ENCODE data around the gene MSX1.

The MSX1 gene

DNA sequence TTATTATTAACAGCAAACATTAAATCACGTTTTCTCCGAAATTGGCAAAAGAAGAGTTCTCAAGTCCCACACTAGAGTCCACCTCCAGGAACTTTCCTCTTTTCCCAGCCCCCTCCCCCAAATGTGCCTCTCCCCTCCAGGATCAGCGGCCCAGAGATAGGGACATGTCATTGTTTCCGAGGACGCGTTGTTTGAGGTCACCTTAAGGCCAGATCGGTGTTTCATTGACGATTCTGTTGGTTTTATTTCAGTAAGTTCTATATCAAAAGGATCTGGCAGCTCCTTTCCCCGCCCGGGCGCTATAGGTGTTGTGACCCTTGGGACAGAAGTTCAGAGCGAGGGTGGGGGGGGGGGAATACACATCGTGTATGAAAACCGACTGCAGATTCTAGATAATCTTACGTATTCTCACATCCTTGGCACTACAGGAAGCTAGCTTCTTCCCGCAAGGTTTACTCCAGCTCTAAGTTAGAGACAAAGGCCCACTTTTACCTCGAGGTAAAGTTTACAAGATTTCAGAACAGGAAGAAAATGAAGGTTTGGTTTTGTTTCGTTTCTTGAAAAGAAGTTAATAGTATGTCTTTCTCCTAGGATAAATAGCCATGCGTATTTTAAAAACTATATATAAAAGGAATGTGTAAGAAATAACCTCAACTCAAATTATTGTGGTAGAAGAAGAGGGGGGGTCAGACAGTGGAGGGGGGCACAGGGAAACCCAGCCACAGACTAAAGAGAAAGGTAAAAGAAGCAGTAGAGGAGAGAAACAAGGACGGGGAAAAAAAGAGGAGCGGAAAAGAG lies 739 bp upstream of the MSX1 start:
- DNase-seq: no peak

DNA sequence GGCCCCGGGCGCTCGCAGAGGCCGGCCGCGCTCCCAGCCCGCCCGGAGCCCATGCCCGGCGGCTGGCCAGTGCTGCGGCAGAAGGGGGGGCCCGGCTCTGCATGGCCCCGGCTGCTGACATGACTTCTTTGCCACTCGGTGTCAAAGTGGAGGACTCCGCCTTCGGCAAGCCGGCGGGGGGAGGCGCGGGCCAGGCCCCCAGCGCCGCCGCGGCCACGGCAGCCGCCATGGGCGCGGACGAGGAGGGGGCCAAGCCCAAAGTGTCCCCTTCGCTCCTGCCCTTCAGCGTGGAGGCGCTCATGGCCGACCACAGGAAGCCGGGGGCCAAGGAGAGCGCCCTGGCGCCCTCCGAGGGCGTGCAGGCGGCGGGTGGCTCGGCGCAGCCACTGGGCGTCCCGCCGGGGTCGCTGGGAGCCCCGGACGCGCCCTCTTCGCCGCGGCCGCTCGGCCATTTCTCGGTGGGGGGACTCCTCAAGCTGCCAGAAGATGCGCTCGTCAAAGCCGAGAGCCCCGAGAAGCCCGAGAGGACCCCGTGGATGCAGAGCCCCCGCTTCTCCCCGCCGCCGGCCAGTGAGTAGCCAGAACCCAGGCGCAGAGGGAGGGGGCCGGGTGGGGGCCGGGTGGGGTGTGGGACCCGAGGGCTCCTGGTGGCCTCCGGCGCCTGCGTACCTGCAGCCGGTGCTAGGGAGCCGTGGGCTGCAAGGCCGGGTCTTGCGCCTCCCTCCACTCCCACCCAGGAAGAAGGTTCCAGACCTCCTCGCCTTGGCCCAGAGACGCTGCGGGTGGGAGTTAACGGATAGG lies 534 bp downstream of the MSX1 start:
- DNase-seq: no peak

- DNase-seq: no peak
These were observed 1.3 kb downstream of the MSX1 start for GRCh38 chr4:4860600-4861389.

- no peak for DNase-seq
These were observed 2.0 kb downstream of the MSX1 start for GRCh38 chr4:4861390-4862018.

- DNase-seq: no peak
These were observed 2.6 kb downstream of the MSX1 start for GRCh38 chr4:4862071-4862551.

DNA sequence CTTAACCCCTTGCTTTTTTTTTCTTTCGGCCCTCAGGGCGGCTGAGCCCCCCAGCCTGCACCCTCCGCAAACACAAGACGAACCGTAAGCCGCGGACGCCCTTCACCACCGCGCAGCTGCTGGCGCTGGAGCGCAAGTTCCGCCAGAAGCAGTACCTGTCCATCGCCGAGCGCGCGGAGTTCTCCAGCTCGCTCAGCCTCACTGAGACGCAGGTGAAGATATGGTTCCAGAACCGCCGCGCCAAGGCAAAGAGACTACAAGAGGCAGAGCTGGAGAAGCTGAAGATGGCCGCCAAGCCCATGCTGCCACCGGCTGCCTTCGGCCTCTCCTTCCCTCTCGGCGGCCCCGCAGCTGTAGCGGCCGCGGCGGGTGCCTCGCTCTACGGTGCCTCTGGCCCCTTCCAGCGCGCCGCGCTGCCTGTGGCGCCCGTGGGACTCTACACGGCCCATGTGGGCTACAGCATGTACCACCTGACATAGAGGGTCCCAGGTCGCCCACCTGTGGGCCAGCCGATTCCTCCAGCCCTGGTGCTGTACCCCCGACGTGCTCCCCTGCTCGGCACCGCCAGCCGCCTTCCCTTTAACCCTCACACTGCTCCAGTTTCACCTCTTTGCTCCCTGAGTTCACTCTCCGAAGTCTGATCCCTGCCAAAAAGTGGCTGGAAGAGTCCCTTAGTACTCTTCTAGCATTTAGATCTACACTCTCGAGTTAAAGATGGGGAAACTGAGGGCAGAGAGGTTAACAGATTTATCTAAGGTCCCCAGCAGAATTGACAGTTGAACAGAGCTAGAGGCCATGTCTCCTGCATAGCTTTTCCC lies 3.4 kb downstream of the MSX1 start:
- DNase-seq: no peak

GRCh38 chr4:4864443-4864939 lies 5.0 kb downstream of the MSX1 start:
- DNase-seq: no peak

DNA sequence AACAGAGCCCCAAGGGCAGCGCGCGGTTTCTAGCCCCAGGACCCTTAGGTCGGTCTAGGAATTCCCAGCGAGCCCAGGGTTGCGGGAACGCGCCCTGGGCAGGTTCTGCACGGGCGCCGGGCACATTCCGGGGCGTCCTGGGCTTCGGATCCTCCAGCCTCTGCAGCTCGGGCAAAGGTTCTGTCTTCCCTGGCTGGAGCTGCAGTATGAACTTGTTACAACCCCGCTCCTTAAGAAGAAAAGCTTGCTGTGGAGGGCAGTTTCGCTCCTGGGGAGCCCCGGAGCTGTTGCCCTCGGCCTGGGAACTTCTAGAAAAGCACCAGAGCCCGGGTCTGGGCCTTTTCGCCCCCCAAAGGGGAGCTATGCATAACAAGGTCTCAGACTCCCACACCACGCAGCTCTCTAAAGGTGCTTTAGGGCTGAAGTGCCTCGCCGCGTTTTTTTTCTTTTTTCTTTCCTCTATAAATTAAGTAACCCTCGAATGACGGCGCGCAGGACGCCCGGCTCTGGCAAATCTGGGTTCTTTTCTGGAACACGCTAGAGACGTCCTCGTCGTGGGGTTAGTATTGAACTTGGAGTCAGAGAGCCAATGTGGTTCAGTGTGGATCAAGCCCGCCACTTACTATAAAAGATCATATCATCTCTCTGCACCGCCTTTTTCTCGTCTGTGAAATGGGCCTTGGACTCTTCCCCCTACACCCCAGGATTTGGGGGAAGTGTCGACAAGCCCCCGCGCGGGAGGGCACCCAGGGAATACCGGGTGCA lies 5.7 kb downstream of the MSX1 start:
- DNase-seq: no peak

GRCh38 chr4:4865705-4866123 lies 6.2 kb downstream of the MSX1 start:
- no peak for DNase-seq

DNA sequence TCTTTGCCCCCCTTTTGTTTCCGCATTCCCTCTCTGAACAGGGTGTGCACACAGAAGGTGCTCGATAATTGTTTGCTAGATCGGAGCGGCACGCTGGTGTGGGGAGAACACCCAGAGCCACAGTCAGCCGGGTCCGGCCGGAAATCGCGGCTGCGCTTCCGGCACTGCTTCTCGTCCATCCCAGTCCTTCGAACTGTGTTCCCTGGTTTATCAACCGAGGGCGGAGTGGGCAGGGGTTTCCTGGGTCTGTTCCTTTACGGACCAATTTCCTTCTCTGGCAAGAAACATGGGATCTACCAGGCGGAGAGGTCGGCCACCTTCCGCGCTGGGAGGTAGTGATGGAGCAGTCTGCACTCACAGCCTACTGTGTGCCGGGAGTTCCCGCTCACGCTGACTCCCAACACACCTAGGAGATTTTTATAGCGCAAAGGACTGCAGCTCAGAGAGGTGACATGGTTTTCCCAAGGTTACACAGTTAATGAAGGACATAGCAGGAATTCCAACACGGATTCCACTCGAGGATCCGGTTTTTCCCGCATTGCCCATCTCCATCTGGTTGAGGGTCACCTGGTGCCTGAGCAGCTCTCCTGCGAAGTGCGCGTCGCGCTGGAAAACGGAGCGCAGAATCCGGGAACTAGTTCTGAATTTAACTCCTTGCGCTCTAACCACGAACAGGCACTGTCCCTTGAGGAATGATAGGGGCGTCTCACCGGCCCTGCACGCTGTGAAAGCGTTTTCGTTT lies 6.8 kb downstream of the MSX1 start:
- no peak for DNase-seq

DNA sequence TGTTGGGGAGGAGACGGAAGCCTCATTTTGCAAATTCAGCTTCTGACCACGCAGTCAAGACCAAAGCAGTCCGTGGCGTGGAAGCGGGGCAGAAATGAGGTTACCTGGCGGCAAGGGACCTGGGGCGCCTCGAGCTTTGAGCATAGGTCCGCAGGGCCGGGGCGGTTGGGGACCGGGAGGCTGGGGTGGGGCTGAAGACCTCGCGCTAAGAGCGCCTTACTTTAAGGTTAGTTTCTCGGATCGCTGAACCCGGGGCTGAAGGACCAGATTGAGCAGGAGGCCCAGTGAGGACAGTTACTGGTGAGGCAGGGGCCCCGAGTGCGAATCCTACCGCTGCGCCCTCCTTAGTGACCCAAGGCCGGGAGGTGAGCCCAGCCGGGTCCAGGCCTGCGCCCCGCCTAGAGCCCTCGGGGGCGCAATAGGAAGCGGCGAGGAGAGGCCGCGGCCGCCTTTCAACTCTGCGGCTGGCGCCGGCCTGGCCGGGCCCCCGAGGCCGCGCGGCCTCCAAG lies 7.5 kb downstream of the MSX1 start:
- no peak for DNase-seq

- no peak for DNase-seq
These were observed 8.0 kb downstream of the MSX1 start for GRCh38 chr4:4867375-4868039.

- DNase-seq: no peak
These were observed 8.7 kb downstream of the MSX1 start for GRCh38 chr4:4868040-4868757.

- no peak for DNase-seq
These were observed 9.6 kb downstream of the MSX1 start for GRCh38 chr4:4868758-4869723.

GRCh38 chr4:4869731-4870571 lies 10.5 kb downstream of the MSX1 start:
- DNase-seq: no peak

DNA sequence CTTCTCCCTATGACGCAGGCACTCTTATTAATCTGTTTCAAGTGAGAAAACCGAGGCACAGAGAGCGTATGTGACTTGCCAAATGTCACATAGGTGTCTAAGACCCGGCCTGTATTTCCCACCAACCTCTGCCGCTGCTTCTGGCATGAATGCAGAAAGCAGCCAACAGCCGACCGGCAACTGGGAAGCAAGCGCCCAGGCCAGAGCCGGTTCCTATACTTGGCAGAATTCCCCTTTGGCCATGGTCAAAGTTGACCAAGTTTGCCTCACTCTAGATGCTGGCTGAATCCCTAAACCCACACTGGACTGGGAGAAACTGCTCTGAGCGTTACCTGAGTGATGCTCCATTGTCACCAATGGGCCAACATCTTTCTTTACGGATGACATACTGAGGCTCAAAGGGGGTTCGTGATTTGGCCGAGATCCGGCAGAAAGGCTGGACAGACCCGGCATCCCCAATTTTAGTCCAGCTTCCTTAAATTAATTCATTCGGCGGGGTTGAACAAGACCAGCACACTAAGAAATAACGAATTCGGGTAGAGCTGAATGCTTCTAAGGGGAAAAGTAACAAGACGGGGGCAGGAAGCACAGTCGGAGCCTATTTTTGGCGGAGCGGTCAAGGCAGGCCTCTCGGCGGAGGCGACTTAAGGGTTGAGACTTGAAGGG lies 11.2 kb downstream of the MSX1 start:
- DNase-seq: no peak

Data from activated CD4-positive, alpha-beta T cell treated with anti-CD3 and anti-CD28 coated beads, Interleukin-2, amount 50 U/mL, for 16 hours (primary cell).